GM19193 (cell line): ENCODE results near the gene COX8A.

Experiments
- POLR2A ChIP-seq: IDR thresholded peaks from 4 replicates; pipeline ENCODE4 v1.6.1; 2011; ENCODE audit not compliant: insufficient read depth, insufficient read length; ENCODE audit errors: extremely low read depth

Gene COX8A

GRCh38 chr11:64020976-64021756 lies 46.7 kb downstream of the COX8A start:
- no peak for TF ChIP-seq POLR2A

- no peak for TF ChIP-seq POLR2A
Measured at GRCh38 chr11:64021757-64022093, 47.3 kb downstream of the COX8A start.

GRCh38 chr11:64022125-64022784 lies 47.8 kb downstream of the COX8A start:
- no peak for TF ChIP-seq POLR2A

- no peak for TF ChIP-seq POLR2A
Measured at GRCh38 chr11:64023712-64024710, 49.6 kb downstream of the COX8A start.

GRCh38 chr11:64025205-64025604 lies 50.8 kb downstream of the COX8A start:
- TF ChIP-seq POLR2A = no peak
